GM12878 (cell line): ENCODE results near the gene AFTPH. TPM values are rescaled to one million over a fixed set of nuclear protein-coding genes. Genes with fewer than 3 reads are reported as not detected.

Source experiments
- ATAC-seq: fragments of 200-7000 bp; cut with Tn5 transposase; 3 replicates; pipeline ENCODE4 v1.9.1; 2020; ENCODE audit warnings: mild to moderate bottlenecking, moderate library complexity
- BruUV-seq: library from RNA; stranded (reverse); fragments of 400-500 nt; replicated peaks from 2 replicates; lab custom pipeline; 2021; lab: Mats Ljungman, UMichigan
- CTCF ChIA-PET: fragments of 300-600 bp; sonication (Branson Sonifier 250); formaldehyde crosslinking; extraction: SDS; loops from one replicate; lab custom pipeline; 2021; ENCODE audit warnings: inconsistent platforms; lab: Yijun Ruan, JAX
- POLR2A ChIA-PET: fragments of 350-600 bp; formaldehyde crosslinking; extraction: SDS; loops from one replicate; lab custom pipeline; 2021; ENCODE audit warnings: inconsistent platforms; lab: Charles Lee
- RAD21 ChIA-PET: fragments of 300-600 bp; sonication (Branson Sonifier 250); formaldehyde crosslinking; loops from one replicate; lab custom pipeline; 2023; ENCODE audit warnings: antibody characterized with exemption; ENCODE audit not compliant: unreplicated experiment; lab: Charles Lee
- SMC1A ChIA-PET: fragments of 300-600 bp; sonication (Branson Sonifier 250); formaldehyde crosslinking; loops from one replicate; lab custom pipeline; 2023; ENCODE audit not compliant: unreplicated experiment, uncharacterized antibody; lab: Charles Lee
- DNase-seq: peaks from one replicate; pipeline ENCODE4 v3.0.0-alpha.2; 2011; ENCODE audit warnings: low read depth, low spot score
- FAIRE-seq: peaks from 3 replicates; lab custom pipeline; 2011; peaks lifted over from hg19 to GRCh38; lab: Jason Lieb, UNC
- H2AFZ ChIP-seq: 2 replicates; pipeline ENCODE4 v1.6.0; 2011; ENCODE audit warnings: low read depth, low read length, control low read depth; ENCODE audit not compliant: control insufficient read depth
- H3K27ac ChIP-seq: 2 replicates; pipeline ENCODE4 v1.5.1; 2011; ENCODE audit warnings: control low read depth; ENCODE audit not compliant: control insufficient read depth, insufficient read depth
- H3K27me3 ChIP-seq, 2 experiments: replicated peaks in 1 of 2; 2 replicates each; pipeline versions ENCODE4 v1.6.0 to v1.6.1; 2011; ENCODE audit warnings: low read length in 1 of 2; ENCODE audit not compliant: control insufficient read depth in 2 of 2, insufficient read depth in 2 of 2
- H3K36me3 ChIP-seq, 2 experiments: 2 replicates each; pipeline ENCODE4 v1.5.1; 2011; ENCODE audit warnings: low read length in 1 of 2; ENCODE audit not compliant: control insufficient read depth in 2 of 2, insufficient read depth in 2 of 2
- H3K4me1 ChIP-seq: 2 replicates; pipeline ENCODE4 v1.6.1; 2011; ENCODE audit warnings: mild to moderate bottlenecking, low read length, moderate library complexity, mixed read lengths; ENCODE audit not compliant: control insufficient read depth, insufficient read depth
- H3K4me2 ChIP-seq: 2 replicates; pipeline ENCODE4 v1.6.0; 2011; ENCODE audit warnings: control low read depth; ENCODE audit not compliant: control insufficient read depth, insufficient read depth
- H3K4me3 ChIP-seq: fragments of 200-600 bp; sonication (generic); 2 replicates; pipeline ENCODE4 v1.5.1; 2016
- H3K79me2 ChIP-seq: 2 replicates; pipeline ENCODE4 v1.6.0; 2011; ENCODE audit warnings: low read length; ENCODE audit not compliant: control insufficient read depth, insufficient read depth
- H3K9ac ChIP-seq: 2 replicates; pipeline ENCODE4 v1.8.0; 2011; ENCODE audit warnings: low read length, control low read depth, mixed read lengths; ENCODE audit not compliant: control insufficient read depth, insufficient read depth
- H3K9me3 ChIP-seq: replicated peaks from 3 replicates; pipeline ENCODE4 v1.5.1; 2011; ENCODE audit warnings: mild to moderate bottlenecking, low read length; ENCODE audit not compliant: control insufficient read depth, insufficient read depth
- H4K20me1 ChIP-seq: 2 replicates; pipeline ENCODE4 v1.6.0; 2011; ENCODE audit not compliant: control insufficient read depth, insufficient read depth
- BHLHE40 ChIP-seq, 2 experiments: fragments of 450-650 bp in 1 of 2; IDR thresholded peaks; 2 replicates each; pipeline ENCODE4 v1.6.1; 2011 to 2017; ENCODE audit warnings: low read depth in 2 of 2, borderline replicate concordance in 1 of 2, improper control_type of control experiment in 1 of 2, low read length in 1 of 2, mild to moderate bottlenecking in 1 of 2
- EED ChIP-seq: sonication (generic); IDR thresholded peaks from 2 replicates; pipeline ENCODE4 v1.6.1; 2016; ENCODE audit warnings: antibody characterized with exemption, low read depth
- MAX ChIP-seq: IDR thresholded peaks from 2 replicates; pipeline ENCODE4 v1.6.1; 2012; ENCODE audit warnings: low read depth, low read length, improper control_type of control experiment
- NFIC ChIP-seq: IDR thresholded peaks from 2 replicates; pipeline ENCODE4 v1.6.1; 2012; ENCODE audit warnings: low read depth, mild to moderate bottlenecking, inconsistent platforms, low read length, moderate library complexity
- SIN3A ChIP-seq: IDR thresholded peaks from 2 replicates; pipeline ENCODE4 v1.6.1; 2012; ENCODE audit warnings: low read depth, low read length, improper control_type of control experiment
- TCF3 ChIP-seq: IDR thresholded peaks from 2 replicates; pipeline ENCODE4 v1.6.1; 2012; ENCODE audit warnings: low read depth, mild to moderate bottlenecking, low read length, borderline replicate concordance; ENCODE audit not compliant: insufficient read depth
- USF1 ChIP-seq: IDR thresholded peaks from 2 replicates; pipeline ENCODE4 v1.6.1; 2011; ENCODE audit warnings: borderline replicate concordance, low read depth, mild to moderate bottlenecking, moderate library complexity, mixed read lengths, low read length; ENCODE audit not compliant: insufficient read depth; ENCODE audit errors: extremely low read length
- WGBS: methylation state at CpG from one replicate; pipeline ENCODE4 v1.1.6; 2016; ENCODE audit warnings: low lambda C conversion rate; ENCODE audit not compliant: insufficient replicate concordance, insufficient coverage; ENCODE audit errors: missing lambda C conversion rate; 5-methylcytosine and 5-hydroxymethylcytosine counted together
- in situ Hi-C: fragments of 300-500 bp; cut with MboI; formaldehyde crosslinking; loops from 9 replicates; pipeline ENCODE4 v1.14.3; 2018; ENCODE audit warnings: mixed read lengths
- intact Hi-C: fragments of 100-400 bp; cut with micrococcal nuclease; formaldehyde crosslinking; loops from one replicate; pipeline ENCODE4 v1.14.2; 2022; ENCODE audit not compliant: unreplicated experiment
- polyA plus RNA-seq, 11 experiments: library from polyadenylated mRNA; depleted of rRNA in 4 of 11; unstranded in 6 of 11; stranded (reverse) in 5 of 11; fragments of >200 nt; fragmentation: Nextera tagmentation in 4 of 11; fragmentation: Illumina TruSeq in 1 of 11; extraction: Ambion mirVana in 4 of 11; extraction: Trizol in 1 of 11; gene quantifications; 1 replicate in 1 of 11; 2 replicates in 10 of 11; pipeline versions ENCODE4 v1.2.1 to v1.2.3, GENCODE V29; 2011 to 2016; ENCODE audit warnings: inconsistent platforms in 2 of 11, missing spikeins in 2 of 11, low read depth in 1 of 11
- total RNA-seq, 4 experiments: library from RNA; depleted of rRNA in 3 of 4; stranded (reverse); fragments of >200 nt in 3 of 4; fragmentation: Illumina TruSeq in 1 of 4; extraction: Trizol in 1 of 4; gene quantifications; 2 replicates each; pipeline versions ENCODE4 v1.2.1 to v1.2.3, GENCODE V29; 2013 to 2021

Gene AFTPH
- total and polyA plus RNA-seq, 10 of the 15 experiments (the other 5 are each of a cell fraction or from before 2014, with no cell fraction given) = 25.6 to 77.3 (median 39.5) TPM

GRCh38 chr2:64607381-64608304 is 83.5 kb downstream of the AFTPH start:
- no peaks in the 10 kb centered on the region for H4K20me1 ChIP-seq
- H3K4me1 ChIP-seq = peaks cover 30% of the 10 kb centered on the region
- SMC1A ChIA-PET = interaction anchor here (0.7 to 4.9 kb wide), 47 partner anchors 10 to 311 kb away, joined by 3 to 48 read pairs (median 4); partner anchors contain the start of gene AFTPH
- TF ChIP-seq BHLHE40 (IDR thresholded peaks at IDR 0.05; ENCODE audit: borderline replicate concordance in 1 of 2, low read depth in 2 of 2, low read length in 1 of 2) (peak in 1 of 2 experiments; percentile 42; a peak in 1 of 4 replicates), USF1 (peak; percentile 37), SIN3A (0 out of 2 replicates have a peak, but pooled peaks have one; percentile 4), MAX (no peak), EED (0 out of 2 replicates have a peak, but pooled peaks have one; percentile 39), NFIC (no peak), TCF3 (0 out of 2 replicates have a peak, but pooled peaks have one; percentile 1)
- peak overlapping the region; percentile 95 for H3K27ac ChIP-seq
- ATAC-seq (no peak), DNase-seq (no peak), FAIRE-seq (no peak)
- WGBS = 58% methylated on average over 17 of the region's 18 CpGs
- H3K4me2 ChIP-seq = peak overlapping the region; percentile 95
- RAD21 ChIA-PET = interaction anchor here (0.6 to 5.3 kb wide), 40 partner anchors 9 to 465 kb away, joined by 3 to 73 read pairs (median 5); partner anchors contain the start of genes AFTPH and SERTAD2
- no peaks in the 10 kb centered on the region for H3K36me3 ChIP-seq
- intact Hi-C loops (loop anchor here (2.0 to 5.0 kb wide), 3 partner anchors 25 to 255 kb away; no protein-coding TSS in a partner anchor), in situ Hi-C loops (no loop called here)
- H3K9ac ChIP-seq = peak overlapping the region; percentile 81; the same call in 1 of the 2 replicates
- CTCF ChIA-PET = interaction anchor here (0.8 to 5.7 kb wide), 38 partner anchors 9 to 489 kb away, joined by 3 to 37 read pairs (median 6); partner anchors contain the start of genes AFTPH and SERTAD2
- H3K9me3 ChIP-seq = no peaks in the 10 kb centered on the region; the same call in 2 of the 3 replicates
- peak overlapping the region; percentile 56; the same call in 1 of the 2 replicates for H3K4me3 ChIP-seq
- H3K27me3 ChIP-seq = no peaks in the 10 kb centered on the region
- BruUV-seq = TSS peak; percentile 66
- POLR2A ChIA-PET = interaction anchor here (0.6 to 4.9 kb wide), 28 partner anchors 10 to 405 kb away, joined by 3 to 30 read pairs (median 4); partner anchors contain the start of gene SERTAD2
- no peaks in the 10 kb centered on the region for H3K79me2 ChIP-seq
- H2AFZ ChIP-seq = peak overlapping the region; percentile 46; the same call in 1 of the 2 replicates
